ENCODE results near the gene OPRM1. TPM values are rescaled to one million over a fixed set of nuclear protein-coding genes. Genes with fewer than 3 reads are reported as not detected.

Gene OPRM1
- total and polyA plus RNA-seq, 2 donors (not counting 1 experiment from before 2014, with no cell fraction given): not detected

DNA sequence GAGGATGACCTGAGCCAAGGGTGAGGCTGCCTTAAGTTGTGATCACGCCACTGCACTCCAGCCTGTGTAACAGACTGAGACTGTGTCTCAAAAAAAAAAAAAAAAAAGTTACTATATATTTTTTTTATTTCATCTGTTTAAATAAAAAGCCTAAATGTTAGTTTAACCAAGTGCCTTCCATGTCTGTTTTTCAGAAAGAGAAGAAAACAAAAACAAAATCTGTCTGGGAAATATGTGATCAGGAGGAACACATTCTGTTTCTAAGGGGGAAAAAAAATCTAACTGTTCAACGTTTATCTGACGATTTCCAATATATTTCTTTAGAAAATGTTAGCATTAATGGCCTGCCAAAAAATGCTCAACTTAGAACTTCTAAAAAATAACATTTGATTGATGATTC lies 170.5 kb downstream of the OPRM1 start:
- H3K4me1 ChIP-seq (ENCODE audit: control insufficient read depth in 2 of 2, insufficient read depth in 2 of 2, low read length in 2 of 2): no peaks in the 10 kb centered on the region
- Mint-ChIP-seq H3K27ac (no peak overlapping the region), H3K9me3 (ENCODE audit: insufficient read depth) (no peaks in the 10 kb centered on the region), H3K4me1 (no peaks in the 10 kb centered on the region), H3K4me3 (no peak overlapping the region), H3K27me3 (no peaks in the 10 kb centered on the region)
- no peaks in the 10 kb centered on the region for H3K79me2 ChIP-seq (ENCODE audit: control insufficient read depth, insufficient read depth, low read length)
- TF ChIP-seq EZH2 (IDR thresholded peaks at IDR 0.05; ENCODE audit: borderline replicate concordance, insufficient read depth, low read depth, low read length, poor library complexity, severe bottlenecking): no peak
- TF ChIP-seq, protein P1, sequence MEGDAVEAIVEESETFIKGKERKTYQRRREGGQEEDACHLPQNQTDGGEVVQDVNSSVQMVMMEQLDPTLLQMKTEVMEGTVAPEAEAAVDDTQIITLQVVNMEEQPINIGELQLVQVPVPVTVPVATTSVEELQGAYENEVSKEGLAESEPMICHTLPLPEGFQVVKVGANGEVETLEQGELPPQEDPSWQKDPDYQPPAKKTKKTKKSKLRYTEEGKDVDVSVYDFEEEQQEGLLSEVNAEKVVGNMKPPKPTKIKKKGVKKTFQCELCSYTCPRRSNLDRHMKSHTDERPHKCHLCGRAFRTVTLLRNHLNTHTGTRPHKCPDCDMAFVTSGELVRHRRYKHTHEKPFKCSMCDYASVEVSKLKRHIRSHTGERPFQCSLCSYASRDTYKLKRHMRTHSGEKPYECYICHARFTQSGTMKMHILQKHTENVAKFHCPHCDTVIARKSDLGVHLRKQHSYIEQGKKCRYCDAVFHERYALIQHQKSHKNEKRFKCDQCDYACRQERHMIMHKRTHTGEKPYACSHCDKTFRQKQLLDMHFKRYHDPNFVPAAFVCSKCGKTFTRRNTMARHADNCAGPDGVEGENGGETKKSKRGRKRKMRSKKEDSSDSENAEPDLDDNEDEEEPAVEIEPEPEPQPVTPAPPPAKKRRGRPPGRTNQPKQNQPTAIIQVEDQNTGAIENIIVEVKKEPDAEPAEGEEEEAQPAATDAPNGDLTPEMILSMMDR (IDR thresholded peaks at IDR 0.05): no peak
- H4K20me1 ChIP-seq (ENCODE audit: control insufficient read depth, insufficient read depth, low read length, poor library complexity, severe bottlenecking): no peaks in the 10 kb centered on the region
- H3K4me2 ChIP-seq (replicated peaks; ENCODE audit: low read depth, low read length, poor library complexity, severe bottlenecking): no peak overlapping the region
- DNase-seq (no peak), ATAC-seq (ENCODE audit: low read depth) (no peak)
- CTCF ChIA-PET: no interaction called here
- no peak overlapping the region for H3K9ac ChIP-seq (ENCODE audit: low read length)
- no peaks in the 10 kb centered on the region for H3K27me3 ChIP-seq (replicated peaks in 1 of 4; ENCODE audit: control extremely low read depth in 1 of 4, control insufficient read depth in 3 of 4, insufficient read depth in 4 of 4, low read length in 3 of 4)
- WGBS (ENCODE audit: insufficient coverage): no CpG with 5 or more reads among the region's 3 CpGs
- POLR2A ChIA-PET: no interaction called here
- H3K36me3 ChIP-seq (replicated peaks in 1 of 2; ENCODE audit: control extremely low read depth in 1 of 2, control insufficient read depth in 1 of 2, extremely low read depth in 1 of 2, insufficient read depth in 2 of 2, low read length in 1 of 2): no peaks in the 10 kb centered on the region
- intact Hi-C loops (cut with micrococcal nuclease): no loop called here
- H2AFZ ChIP-seq (ENCODE audit: insufficient read depth, low read depth, low read length, poor library complexity, severe bottlenecking): no peak overlapping the region
- no peak overlapping the region for H3K4me3 ChIP-seq (ENCODE audit: control extremely low read depth in 1 of 5, extremely low read depth in 1 of 5, insufficient read depth in 1 of 5, low read depth in 2 of 5, low read length in 4 of 5)
- no peaks in the 10 kb centered on the region for H3K9me3 ChIP-seq (ENCODE audit: control extremely low read depth in 1 of 3, control insufficient read depth in 2 of 3, insufficient read depth in 1 of 3, low read length in 2 of 3)
- H3K27ac ChIP-seq (ENCODE audit: low read length in 2 of 2): no peak overlapping the region

GRCh38 chr6:154210678-154211077 lies 171.6 kb downstream of the OPRM1 start:
- Histone ChIP-seq H3K9ac (ENCODE audit: low read length) (no peak overlapping the region), H2AFZ (ENCODE audit: insufficient read depth, low read depth, low read length, poor library complexity, severe bottlenecking) (no peak overlapping the region), H3K79me2 (ENCODE audit: control insufficient read depth, insufficient read depth, low read length) (no peaks in the 10 kb centered on the region), H3K4me2 (replicated peaks; ENCODE audit: low read depth, low read length, poor library complexity, severe bottlenecking) (no peak overlapping the region), H3K27ac (ENCODE audit: low read length in 2 of 2) (no peak overlapping the region), H3K4me1 (ENCODE audit: control insufficient read depth in 2 of 2, insufficient read depth in 2 of 2, low read length in 2 of 2) (no peaks in the 10 kb centered on the region), H3K36me3 (replicated peaks in 1 of 2; ENCODE audit: control extremely low read depth in 1 of 2, control insufficient read depth in 1 of 2, extremely low read depth in 1 of 2, insufficient read depth in 2 of 2, low read length in 1 of 2) (no peaks in the 10 kb centered on the region), H3K4me3 (ENCODE audit: control extremely low read depth in 1 of 5, extremely low read depth in 1 of 5, insufficient read depth in 1 of 5, low read depth in 2 of 5, low read length in 4 of 5) (no peak overlapping the region), H3K9me3 (ENCODE audit: control extremely low read depth in 1 of 3, control insufficient read depth in 2 of 3, insufficient read depth in 1 of 3, low read length in 2 of 3) (no peaks in the 10 kb centered on the region), H4K20me1 (ENCODE audit: control insufficient read depth, insufficient read depth, low read length, poor library complexity, severe bottlenecking) (no peaks in the 10 kb centered on the region), H3K27me3 (replicated peaks in 1 of 4; ENCODE audit: control extremely low read depth in 1 of 4, control insufficient read depth in 3 of 4, insufficient read depth in 4 of 4, low read length in 3 of 4) (no peaks in the 10 kb centered on the region)
- ATAC-seq (ENCODE audit: low read depth) (no peak), DNase-seq (no peak)
- Mint-ChIP-seq H3K9me3 (ENCODE audit: insufficient read depth) (no peaks in the 10 kb centered on the region), H3K27ac (no peak overlapping the region), H3K4me1 (no peaks in the 10 kb centered on the region), H3K4me3 (no peak overlapping the region), H3K27me3 (no peaks in the 10 kb centered on the region)
- intact Hi-C loops (cut with micrococcal nuclease): no loop called here
- CTCF ChIA-PET: no interaction called here
- POLR2A ChIA-PET: no interaction called here
- no peak for TF ChIP-seq EZH2 (IDR thresholded peaks at IDR 0.05; ENCODE audit: borderline replicate concordance, insufficient read depth, low read depth, low read length, poor library complexity, severe bottlenecking)
- TF ChIP-seq, protein P1 (IDR thresholded peaks at IDR 0.05): no peak
